ENCODE measurements around the gene CACYBP.

The CACYBP gene

GRCh38 chr1:174957829-174958228, 41.9 kb upstream of the CACYBP start:
- no peaks in the 10 kb centered on the region for H4K20me1 ChIP-seq (ENCODE audit: low read depth, low read length)
- no peak overlapping the region for H2AFZ ChIP-seq (ENCODE audit: low read depth, low read length, severe bottlenecking)
- no peak overlapping the region for H3K4me3 ChIP-seq (ENCODE audit: insufficient read depth, low read length, poor library complexity, severe bottlenecking)
- 0 out of 2 replicates have a peak, but pooled peaks cover 9% of the 10 kb centered on the region for H3K79me2 ChIP-seq (ENCODE audit: insufficient read depth, low read length)
- no peaks in the 10 kb centered on the region for H3K27me3 ChIP-seq (ENCODE audit: low read length)
- no peak overlapping the region for H3K27ac ChIP-seq (ENCODE audit: low read depth, low read length)
- no peak overlapping the region for H3K9ac ChIP-seq (ENCODE audit: low read length)
- H3K9me2 ChIP-seq (replicated peaks; ENCODE audit: insufficient read depth, low read length), result no peaks in the 10 kb centered on the region
- TF ChIP-seq EZH2phosphoT487 (conservative IDR thresholded peaks at IDR 0.05; ENCODE audit: low read length) (no peak), CTCF (IDR thresholded peaks at IDR 0.05; ENCODE audit: insufficient read depth, low read length, poor library complexity, severe bottlenecking) (no peak)
- peaks cover 8% of the 10 kb centered on the region; the same call in 1 of the 2 replicates for H3F3A ChIP-seq (ENCODE audit: insufficient read depth)
- peaks cover 38% of the 10 kb centered on the region for H3K36me3 ChIP-seq (ENCODE audit: low read length)
- no peaks in the 10 kb centered on the region for H3K9me3 ChIP-seq (ENCODE audit: insufficient read depth, low read length)
- H3K4me2 ChIP-seq (ENCODE audit: low read depth, low read length, poor library complexity, severe bottlenecking), result no peak overlapping the region

- Histone ChIP-seq H3K79me2 (ENCODE audit: insufficient read depth, low read length) (0 out of 2 replicates have a peak, but pooled peaks cover 9% of the 10 kb centered on the region), H3K4me2 (ENCODE audit: low read depth, low read length, poor library complexity, severe bottlenecking) (no peak overlapping the region), H2AFZ (ENCODE audit: low read depth, low read length, severe bottlenecking) (no peak overlapping the region), H4K20me1 (ENCODE audit: low read depth, low read length) (no peaks in the 10 kb centered on the region), H3K36me3 (ENCODE audit: low read length) (peaks cover 38% of the 10 kb centered on the region), H3F3A (ENCODE audit: insufficient read depth) (peaks cover 13% of the 10 kb centered on the region), H3K9me2 (replicated peaks; ENCODE audit: insufficient read depth, low read length) (no peaks in the 10 kb centered on the region), H3K27ac (ENCODE audit: low read depth, low read length) (no peak overlapping the region), H3K27me3 (ENCODE audit: low read length) (no peaks in the 10 kb centered on the region), H3K9ac (ENCODE audit: low read length) (no peak overlapping the region), H3K4me3 (ENCODE audit: insufficient read depth, low read length, poor library complexity, severe bottlenecking) (no peak overlapping the region), H3K9me3 (ENCODE audit: insufficient read depth, low read length) (no peaks in the 10 kb centered on the region)
- no peak for TF ChIP-seq CTCF (IDR thresholded peaks at IDR 0.05; ENCODE audit: insufficient read depth, low read length, poor library complexity, severe bottlenecking)
- no peak for TF ChIP-seq EZH2phosphoT487 (conservative IDR thresholded peaks at IDR 0.05; ENCODE audit: low read length)
These were observed 41.4 kb upstream of the CACYBP start for GRCh38 chr1:174958396-174958795.

GRCh38 chr1:174960362-174960761, 39.4 kb upstream of the CACYBP start:
- no peak overlapping the region for H3K9ac ChIP-seq (ENCODE audit: low read length)
- peaks cover 28% of the 10 kb centered on the region for H3F3A ChIP-seq (ENCODE audit: insufficient read depth)
- H4K20me1 ChIP-seq (ENCODE audit: low read depth, low read length), result no peaks in the 10 kb centered on the region
- no peak overlapping the region for H3K4me2 ChIP-seq (ENCODE audit: low read depth, low read length, poor library complexity, severe bottlenecking)
- H3K27me3 ChIP-seq (ENCODE audit: low read length), result no peaks in the 10 kb centered on the region
- no peak overlapping the region for H3K27ac ChIP-seq (ENCODE audit: low read depth, low read length)
- H3K79me2 ChIP-seq (ENCODE audit: insufficient read depth, low read length), result no peaks in the 10 kb centered on the region
- no peak overlapping the region for H3K4me3 ChIP-seq (ENCODE audit: insufficient read depth, low read length, poor library complexity, severe bottlenecking)
- no peak for TF ChIP-seq CTCF (IDR thresholded peaks at IDR 0.05; ENCODE audit: insufficient read depth, low read length, poor library complexity, severe bottlenecking)
- TF ChIP-seq EZH2phosphoT487 (conservative IDR thresholded peaks at IDR 0.05; ENCODE audit: low read length), result no peak
- peaks cover 38% of the 10 kb centered on the region for H3K36me3 ChIP-seq (ENCODE audit: low read length)
- no peaks in the 10 kb centered on the region for H3K9me2 ChIP-seq (replicated peaks; ENCODE audit: insufficient read depth, low read length)
- no peak overlapping the region for H2AFZ ChIP-seq (ENCODE audit: low read depth, low read length, severe bottlenecking)
- H3K9me3 ChIP-seq (ENCODE audit: insufficient read depth, low read length), result no peaks in the 10 kb centered on the region
